Measurements from ENCODE around the gene JAG2.

GRCh38 chr14:105138551-105139111 lies 29.9 kb downstream of the JAG2 start:
- TF ChIP-seq CTCF (IDR thresholded peaks at IDR 0.05) = no peak
- TF ChIP-seq POLR2AphosphoS5 (IDR thresholded peaks at IDR 0.05) = no peak
- TF ChIP-seq POLR2A (IDR thresholded peaks at IDR 0.05) = no peak

Measured in breast epithelium (tissue), 3 donors.